ENCODE measurements around the gene SEL1L2.

Gene SEL1L2

GRCh38 chr20:13929836-13930235, 60.6 kb downstream of the SEL1L2 start:
- no peak for DNase-seq

GRCh38 chr20:13928901-13929300, 61.5 kb downstream of the SEL1L2 start:
- DNase-seq: no peak

- no peak for DNase-seq
Measured at GRCh38 chr20:13927171-13927570, 63.2 kb downstream of the SEL1L2 start.

GRCh38 chr20:13922241-13922640, 68.2 kb downstream of the SEL1L2 start:
- no peak for DNase-seq

- DNase-seq: no peak
Measured at GRCh38 chr20:13915284-13915683, 75.1 kb downstream of the SEL1L2 start.

- no peak for DNase-seq
Measured at GRCh38 chr20:13913572-13913971, 76.8 kb downstream of the SEL1L2 start.

GRCh38 chr20:13913131-13913530, 77.3 kb downstream of the SEL1L2 start:
- DNase-seq: no peak

- DNase-seq: no peak
Measured at GRCh38 chr20:13910492-13910891, 79.9 kb downstream of the SEL1L2 start.

- no peak for DNase-seq
Measured at GRCh38 chr20:13909067-13909466, 81.3 kb downstream of the SEL1L2 start.

GRCh38 chr20:13904766-13905165, 85.6 kb downstream of the SEL1L2 start:
- DNase-seq: no peak

GRCh38 chr20:13900496-13900895, 89.9 kb downstream of the SEL1L2 start:
- no peak for DNase-seq

GRCh38 chr20:13898012-13898612, 92.3 kb downstream of the SEL1L2 start:
- no peak for DNase-seq

- no peak for DNase-seq
Measured at GRCh38 chr20:13891575-13891974, 98.8 kb downstream of the SEL1L2 start.

- no peak for DNase-seq
Measured at GRCh38 chr20:13884803-13885202, 105.6 kb downstream of the SEL1L2 start.

- DNase-seq: no peak
Measured at GRCh38 chr20:13883425-13883824, 107.0 kb downstream of the SEL1L2 start.

GRCh38 chr20:13878566-13878965, 111.8 kb downstream of the SEL1L2 start:
- no peak for DNase-seq

GRCh38 chr20:13877793-13878192, 112.6 kb downstream of the SEL1L2 start:
- no peak for DNase-seq

GRCh38 chr20:13875265-13875811, 115.1 kb downstream of the SEL1L2 start:
- DNase-seq: no peak

GRCh38 chr20:13874394-13875157, 115.8 kb downstream of the SEL1L2 start:
- DNase-seq: no peak

- DNase-seq: no peak
Measured at GRCh38 chr20:13873831-13874230, 116.6 kb downstream of the SEL1L2 start.

- no peak for DNase-seq
Measured at GRCh38 chr20:13870170-13870748, 120.2 kb downstream of the SEL1L2 start.

GRCh38 chr20:13868331-13868730, 122.1 kb downstream of the SEL1L2 start:
- DNase-seq: no peak

- no peak for DNase-seq
Measured at GRCh38 chr20:13865791-13866351, 124.5 kb downstream of the SEL1L2 start.

- DNase-seq: no peak
Measured at GRCh38 chr20:13865156-13865555, 125.3 kb downstream of the SEL1L2 start.
